ENCODE measurements around the gene HACD2. TPM values are rescaled to one million over a fixed set of nuclear protein-coding genes. Genes with fewer than 3 reads are reported as not detected.

Gene HACD2
- total RNA-seq, 2 donors from 2014 or later: 18.8 to 22.6 TPM

GRCh38 chr3:123521179-123521969 is 63.5 kb downstream of the HACD2 start:
- Histone ChIP-seq H3K27ac (peak overlapping the region; percentile 49 to 62), H3K27me3 (replicated peaks; ENCODE audit: insufficient read depth) (no peaks in the 10 kb centered on the region), H3K4me3 (no peak overlapping the region), H3K36me3 (no peaks in the 10 kb centered on the region), H3K9me3 (no peaks in the 10 kb centered on the region), H3K4me1 (ENCODE audit: control insufficient read depth in 1 of 2, low read depth in 2 of 2) (peaks cover 39 to 57% of the 10 kb centered on the region in 2 donors)
- TF ChIP-seq CTCF (IDR thresholded peaks at IDR 0.05): no peak
- no peak for DNase-seq (ENCODE audit: low spot score)
- ATAC-seq (ENCODE audit: insufficient number of reproducible peaks, low FRiP score, low read depth): no peak

- no peak for TF ChIP-seq CTCF (IDR thresholded peaks at IDR 0.05)
- no peaks in the 10 kb centered on the region for H3K9me3 ChIP-seq
- H3K27ac ChIP-seq: peak overlapping the region; percentile 49 to 62
Measured at GRCh38 chr3:123520656-123521055, 64.2 kb downstream of the HACD2 start.

GRCh38 chr3:123518892-123519485 is 65.9 kb downstream of the HACD2 start:
- ATAC-seq (ENCODE audit: insufficient number of reproducible peaks, low FRiP score, low read depth): no peak
- no peak for TF ChIP-seq CTCF (IDR thresholded peaks at IDR 0.05)

More at GRCh38 chr3:123520656-123521055, 64.2 kb downstream of the HACD2 start:
- Histone ChIP-seq H3K4me1 (ENCODE audit: control insufficient read depth in 1 of 2, low read depth in 2 of 2) (peaks cover 39 to 57% of the 10 kb centered on the region in 2 donors), H3K4me3 (no peak overlapping the region), H3K36me3 (no peaks in the 10 kb centered on the region), H3K27me3 (replicated peaks; ENCODE audit: insufficient read depth) (no peaks in the 10 kb centered on the region)
- ATAC-seq (ENCODE audit: insufficient number of reproducible peaks, low FRiP score, low read depth): no peak
- no peak for DNase-seq (ENCODE audit: low spot score)

GRCh38 chr3:123511726-123512125 is 73.1 kb downstream of the HACD2 start:
- no peak for DNase-seq (ENCODE audit: low spot score)
- TF ChIP-seq CTCF (IDR thresholded peaks at IDR 0.05): no peak
- no peaks in the 10 kb centered on the region for H3K9me3 ChIP-seq
- H3K4me3 ChIP-seq: no peak overlapping the region
- no peaks in the 10 kb centered on the region for H3K4me1 ChIP-seq (ENCODE audit: control insufficient read depth in 1 of 2, low read depth in 2 of 2)
- no peaks in the 10 kb centered on the region for H3K36me3 ChIP-seq
- no peak for ATAC-seq (ENCODE audit: insufficient number of reproducible peaks, low FRiP score, low read depth)
- no peak overlapping the region for H3K27ac ChIP-seq
- H3K27me3 ChIP-seq (replicated peaks; ENCODE audit: insufficient read depth): no peaks in the 10 kb centered on the region

More at GRCh38 chr3:123518892-123519485, 65.9 kb downstream of the HACD2 start:
- Histone ChIP-seq H3K36me3 (no peaks in the 10 kb centered on the region), H3K4me1 (ENCODE audit: control insufficient read depth in 1 of 2, low read depth in 2 of 2) (peaks cover 39 to 55% of the 10 kb centered on the region in 2 donors), H3K27ac (peak overlapping the region; percentile 60 to 62), H3K9me3 (no peaks in the 10 kb centered on the region), H3K4me3 (no peak overlapping the region), H3K27me3 (replicated peaks; ENCODE audit: insufficient read depth) (no peaks in the 10 kb centered on the region)
- DNase-seq (ENCODE audit: low spot score): no peak

- ATAC-seq (ENCODE audit: insufficient number of reproducible peaks, low FRiP score, low read depth): no peak
- no peaks in the 10 kb centered on the region for H3K27me3 ChIP-seq (replicated peaks; ENCODE audit: insufficient read depth)
- H3K27ac ChIP-seq: no peak overlapping the region
- no peak for DNase-seq (ENCODE audit: low spot score)
- H3K36me3 ChIP-seq: no peaks in the 10 kb centered on the region
- H3K9me3 ChIP-seq: no peaks in the 10 kb centered on the region
- no peaks in the 10 kb centered on the region for H3K4me1 ChIP-seq (ENCODE audit: control insufficient read depth in 1 of 2, low read depth in 2 of 2)
- no peak for TF ChIP-seq CTCF (IDR thresholded peaks at IDR 0.05)
- H3K4me3 ChIP-seq: no peak overlapping the region
Measured at GRCh38 chr3:123511084-123511483, 73.8 kb downstream of the HACD2 start.

Data from thoracic aorta (tissue), 2 donors.